ENCODE results near the gene RDH14. TPM values are rescaled to one million over a fixed set of nuclear protein-coding genes. Genes with fewer than 3 reads are reported as not detected.

The RDH14 gene
- polyA plus RNA-seq, 2 of the 4 experiments (the other 2 are of a cell fraction) = 37.0 to 44.5 TPM

- Histone ChIP-seq H3K27ac (no peak overlapping the region), H3K4me3 (no peak overlapping the region), H3K9me3 (no peaks in the 10 kb centered on the region), H3K4me1 (no peaks in the 10 kb centered on the region), H3K4me2 (no peak overlapping the region)
- ChIA-PET POLR2A (no interaction called here), CTCF (interaction anchor here (1.1 to 1.9 kb wide), 2 partner anchors 12 to 16 kb away, joined by 3 to 6 read pairs; no protein-coding TSS in a partner anchor)
- TF ChIP-seq MAX (IDR thresholded peaks at IDR 0.05) (no peak), REST (IDR thresholded peaks at IDR 0.05) (no peak), JUNB (IDR thresholded peaks at IDR 0.05) (no peak), BCL3 (IDR thresholded peaks at IDR 0.05) (no peak), USF2 (IDR thresholded peaks at IDR 0.05) (no peak), NFE2L2 (conservative IDR thresholded peaks at IDR 0.05; ENCODE audit: low read length) (no peak), SMC3 (IDR thresholded peaks at IDR 0.05) (no peak), HDAC2 (IDR thresholded peaks at IDR 0.05) (no peak), TFCP2L1 (CRISPR knock-in tag; IDR thresholded peaks at IDR 0.05) (no peak), ELK1 (IDR thresholded peaks at IDR 0.05; ENCODE audit: low read depth, low read length) (no peak), RCOR1 (IDR thresholded peaks at IDR 0.05; ENCODE audit: low read depth, low read length) (no peak), HES2 (IDR thresholded peaks at IDR 0.05) (no peak), EHF (CRISPR knock-in tag; IDR thresholded peaks at IDR 0.05) (no peak), POLR2AphosphoS2 (conservative IDR thresholded peaks at IDR 0.05; ENCODE audit: low read length) (no peak), CEBPB (IDR thresholded peaks at IDR 0.05) (no peak), PHF8 (IDR thresholded peaks at IDR 0.05; ENCODE audit: borderline replicate concordance, low read depth) (no peak), FOSB (CRISPR knock-in tag; IDR thresholded peaks at IDR 0.05) (no peak)
- 29% methylated on average over 1 of the region's 1 CpG for WGBS (ENCODE audit: missing lambda C conversion rate)
- ATAC-seq = no peak
- DNase-seq (ENCODE audit: low read depth in 1 of 2, low spot score in 1 of 2) = no peak
- no peak for FAIRE-seq
These were observed 23.8 kb downstream of the RDH14 start for GRCh38 chr2:18536697-18537096.

- Histone ChIP-seq H3K4me3 (no peak overlapping the region), H3K27ac (no peak overlapping the region), H3K9me3 (no peaks in the 10 kb centered on the region), H3K4me1 (no peaks in the 10 kb centered on the region), H3K4me2 (no peak overlapping the region)
- DNase-seq (ENCODE audit: low read depth in 1 of 2, low spot score in 1 of 2) = no peak
- ChIA-PET CTCF (interaction anchor here (8.3 kb wide), 1 partner anchor 16 kb away, joined by 88 read pairs; no protein-coding TSS in a partner anchor), POLR2A (no interaction called here)
- no peak for TF ChIP-seq BHLHE40 (IDR thresholded peaks at IDR 0.05; ENCODE audit: low read depth, low read length)
- TF ChIP-seq HDAC2 (IDR thresholded peaks at IDR 0.05) = no peak
- no peak for TF ChIP-seq RARB (CRISPR knock-in tag; IDR thresholded peaks at IDR 0.05)
- no peak for TF ChIP-seq HOXB5 (CRISPR knock-in tag; IDR thresholded peaks at IDR 0.05)
- no peak for ATAC-seq
- 46% methylated on average over 7 of the region's 7 CpGs for WGBS (ENCODE audit: missing lambda C conversion rate)
- FAIRE-seq = no peak
These were observed 24.4 kb downstream of the RDH14 start for GRCh38 chr2:18536100-18536499.

All from A549 (cell line).